GM18951 (cell line): Measurements from ENCODE around the gene TFPI.

Experiments
- POLR2A ChIP-seq: IDR thresholded peaks from 4 replicates; pipeline ENCODE4 v1.6.1; 2011; ENCODE audit warnings: mild to moderate bottlenecking; ENCODE audit not compliant: insufficient read length, insufficient read depth; ENCODE audit errors: extremely low read depth
- in situ Hi-C: fragments of 300-500 bp; cut with MboI; formaldehyde crosslinking; loops from one replicate; pipeline ENCODE4 v1.12.0; 2022; ENCODE audit warnings: low sequenced_read_pairs, mixed read lengths, inconsistent platforms; ENCODE audit not compliant: unreplicated experiment

The TFPI gene

GRCh38 chr2:187497858-187498463, 56.3 kb downstream of the TFPI start:
- in situ Hi-C loops = no loop called here
- TF ChIP-seq POLR2A = no peak

DNA sequence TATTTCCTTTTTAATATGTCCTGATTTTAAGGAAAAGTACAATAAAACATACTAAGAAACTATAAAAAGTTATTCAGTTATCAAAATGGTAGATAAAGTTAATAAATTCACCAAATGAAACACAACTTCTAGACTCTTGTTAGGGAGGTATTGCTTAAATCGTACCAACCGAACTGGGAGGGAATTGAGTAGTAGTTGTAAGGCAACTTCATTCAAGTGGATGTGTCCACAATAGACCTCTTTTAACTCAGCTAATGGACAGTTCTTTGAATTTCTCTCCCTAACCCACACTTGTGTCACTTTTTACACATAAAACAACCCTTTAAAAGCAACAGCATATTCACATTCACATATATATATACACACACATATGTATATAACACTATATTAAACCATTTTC, 57.1 kb downstream of the TFPI start:
- no peak for TF ChIP-seq POLR2A
- in situ Hi-C loops = no loop called here

DNA sequence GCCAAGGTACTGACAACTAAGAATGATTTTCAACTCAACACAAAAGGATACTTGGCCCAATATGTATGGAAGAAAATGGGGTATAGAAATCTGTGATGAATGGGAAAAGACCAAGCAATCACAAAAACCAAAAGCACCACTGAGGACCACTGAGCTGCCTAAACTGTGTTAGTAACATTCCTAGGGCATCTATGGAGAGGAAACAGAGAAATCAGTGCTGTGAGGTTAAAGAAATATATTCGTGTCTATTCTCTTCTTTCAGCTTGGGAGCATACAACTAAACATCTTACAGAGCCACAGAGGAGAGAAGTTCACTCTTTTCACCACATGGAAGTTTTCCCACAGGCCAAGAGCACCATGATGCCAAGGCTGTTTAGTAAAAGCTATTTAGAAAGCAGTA, 58.9 kb downstream of the TFPI start:
- in situ Hi-C loops = no loop called here
- TF ChIP-seq POLR2A = no peak

GRCh38 chr2:187493877-187494568, 60.2 kb downstream of the TFPI start:
- in situ Hi-C loops = no loop called here
- no peak for TF ChIP-seq POLR2A

GRCh38 chr2:187493180-187493579, 61.1 kb downstream of the TFPI start:
- in situ Hi-C loops = no loop called here
- no peak for TF ChIP-seq POLR2A

DNA sequence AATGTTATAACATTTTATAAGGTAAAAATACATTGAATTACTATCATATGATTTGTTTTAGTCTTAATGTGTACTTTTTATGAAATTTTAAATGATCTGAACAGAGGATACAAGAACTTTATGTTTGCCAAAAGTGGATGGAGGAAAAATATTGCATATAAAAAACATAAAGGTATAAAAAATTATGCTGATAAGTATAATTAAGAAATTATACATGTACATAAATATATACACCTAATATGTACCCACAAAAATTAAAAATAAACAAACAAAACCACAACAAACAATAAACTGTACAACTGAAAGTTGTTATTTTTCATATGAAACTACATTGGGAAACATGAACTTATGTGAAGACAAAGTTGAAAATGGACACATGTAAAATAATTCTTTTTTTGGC, 68.0 kb downstream of the TFPI start:
- no peak for TF ChIP-seq POLR2A
- in situ Hi-C loops = no loop called here

DNA sequence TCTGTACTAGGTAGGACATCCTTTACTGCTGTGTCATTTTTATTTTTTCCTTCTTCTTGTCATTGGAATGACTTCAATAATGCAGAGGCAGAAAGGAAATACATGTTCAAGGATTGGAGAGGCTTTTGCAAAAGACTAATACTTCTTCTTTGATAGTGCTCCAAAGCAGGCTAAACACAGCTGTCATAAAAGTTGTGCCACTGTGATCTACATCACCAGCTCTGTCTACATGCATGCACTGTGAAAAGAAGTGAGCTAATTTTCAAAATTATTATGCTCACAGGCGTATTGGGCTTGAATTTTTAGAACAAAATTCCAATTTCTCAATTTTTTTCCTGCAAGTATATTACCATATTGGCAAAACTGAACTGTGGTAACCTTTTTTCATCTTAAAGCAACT, 68.7 kb downstream of the TFPI start:
- TF ChIP-seq POLR2A = no peak
- in situ Hi-C loops = no loop called here

DNA sequence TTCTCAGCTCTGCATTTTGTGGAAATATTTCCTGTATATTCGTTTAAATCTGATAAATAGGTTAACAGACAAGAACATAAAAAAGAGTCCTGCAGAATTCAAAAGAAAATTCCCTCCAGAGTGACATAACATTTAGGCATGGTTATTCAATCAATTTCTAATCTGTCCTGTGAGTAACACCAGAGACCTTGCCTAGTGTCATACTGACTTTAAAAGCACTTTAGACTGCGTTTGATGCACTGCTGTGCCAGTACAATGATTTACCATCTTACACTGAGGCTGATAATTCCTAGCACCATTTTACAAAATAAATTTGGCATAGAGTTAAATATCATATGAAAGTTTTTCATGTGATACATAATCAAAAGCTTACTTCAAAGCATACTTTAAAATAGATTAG, 70.7 kb downstream of the TFPI start:
- no peak for TF ChIP-seq POLR2A
- in situ Hi-C loops = no loop called here

DNA sequence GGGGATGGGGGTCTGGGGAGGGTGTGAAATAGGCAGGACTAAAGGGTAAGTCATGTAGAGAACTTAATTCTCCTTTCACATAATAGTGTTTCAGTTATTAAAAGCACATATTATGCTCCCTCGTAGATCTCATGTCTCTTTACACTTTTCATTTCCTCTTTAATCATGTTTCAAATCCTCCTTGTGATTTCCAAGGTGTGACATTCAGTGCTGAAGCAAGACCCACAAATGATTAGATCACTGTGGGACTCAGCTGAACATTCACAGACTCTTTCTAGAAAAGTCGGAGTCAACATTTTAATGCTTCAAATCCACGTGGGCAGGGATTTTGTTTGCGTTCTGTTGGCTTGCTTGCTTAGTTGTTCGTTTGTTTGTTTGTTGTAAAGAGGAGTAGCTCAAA, 71.4 kb downstream of the TFPI start:
- in situ Hi-C loops = no loop called here
- no peak for TF ChIP-seq POLR2A

- no peak for TF ChIP-seq POLR2A
- in situ Hi-C loops = no loop called here
Observed at GRCh38 chr2:187481543-187481942, 72.7 kb downstream of the TFPI start.

DNA sequence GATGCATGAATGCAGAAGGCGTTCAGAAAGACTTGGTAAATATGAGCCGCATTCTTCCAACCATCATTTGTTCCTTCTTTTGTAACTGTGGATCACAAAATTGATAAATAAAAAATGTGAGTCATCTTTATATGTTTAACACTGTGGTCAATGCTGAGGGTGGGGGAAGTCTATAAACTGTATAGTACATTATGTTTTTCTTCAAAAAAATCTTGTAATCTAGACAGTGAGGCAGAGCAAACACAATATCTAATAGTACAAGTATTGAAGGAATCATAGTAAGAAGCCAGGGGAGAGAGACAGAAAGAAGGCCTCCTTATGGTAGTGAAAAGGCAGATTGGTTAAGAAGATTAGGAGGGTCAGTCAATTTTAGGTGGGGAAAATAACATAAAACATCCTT, 75.5 kb downstream of the TFPI start:
- no peak for TF ChIP-seq POLR2A
- in situ Hi-C loops = no loop called here

- TF ChIP-seq POLR2A = no peak
- in situ Hi-C loops = no loop called here
Observed at GRCh38 chr2:187477051-187477450, 77.2 kb downstream of the TFPI start.

DNA sequence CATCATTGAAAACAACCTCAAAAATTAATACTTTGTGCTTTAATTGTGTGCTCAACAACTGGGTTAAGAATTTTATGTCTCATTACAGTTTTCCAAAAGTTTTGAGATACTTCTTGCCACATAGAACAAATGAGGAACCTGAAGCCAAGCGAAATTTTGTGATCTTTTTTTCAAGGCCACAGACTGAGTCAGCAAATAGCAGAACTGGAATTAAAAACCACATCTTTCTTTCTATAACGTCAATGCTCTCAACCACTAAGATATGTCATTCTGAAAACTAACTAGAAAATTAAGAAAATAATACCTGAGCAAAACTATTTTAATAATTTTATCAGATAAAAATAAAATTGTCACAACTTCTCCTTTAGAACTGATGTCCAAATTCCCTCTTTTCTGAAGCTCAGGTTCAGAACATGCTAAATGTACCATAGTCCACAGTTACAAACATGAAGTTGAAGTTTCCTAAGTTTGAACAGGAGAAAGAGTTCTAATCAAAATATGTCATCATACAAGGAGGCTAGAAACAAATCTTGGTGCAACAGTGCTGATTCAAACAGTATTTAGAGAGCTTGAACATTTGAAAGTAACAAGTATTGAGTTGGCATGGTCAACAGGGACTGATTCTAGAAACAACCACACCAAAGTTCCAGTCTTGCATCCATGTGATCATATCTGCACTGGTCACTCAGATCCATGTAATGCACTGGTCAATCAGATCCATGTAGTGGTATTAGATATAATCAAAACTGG, 78.6 kb downstream of the TFPI start:
- in situ Hi-C loops = no loop called here
- TF ChIP-seq POLR2A = no peak

- no peak for TF ChIP-seq POLR2A
- in situ Hi-C loops = loop anchor here (25.0 kb wide), 1 partner anchor 583 kb away; no protein-coding TSS in a partner anchor
Observed at GRCh38 chr2:187470698-187471097, 83.5 kb downstream of the TFPI start.
